GM19025 (cell line): ENCODE results near the gene HCN3.
"Not testable (repeated sequence)": the region's sequence is repeated elsewhere in the genome, so short reads cannot be mapped to it uniquely, and the experiment has no call there.

Experiments
- ATAC-seq: cut with Tn5 transposase; IDR thresholded peaks from one replicate; pipeline ENCODE4 v1.9.1; 2021; ENCODE audit warnings: mild to moderate bottlenecking, low read depth, moderate library complexity; ENCODE audit not compliant: unreplicated experiment

HCN3 gene

DNA sequence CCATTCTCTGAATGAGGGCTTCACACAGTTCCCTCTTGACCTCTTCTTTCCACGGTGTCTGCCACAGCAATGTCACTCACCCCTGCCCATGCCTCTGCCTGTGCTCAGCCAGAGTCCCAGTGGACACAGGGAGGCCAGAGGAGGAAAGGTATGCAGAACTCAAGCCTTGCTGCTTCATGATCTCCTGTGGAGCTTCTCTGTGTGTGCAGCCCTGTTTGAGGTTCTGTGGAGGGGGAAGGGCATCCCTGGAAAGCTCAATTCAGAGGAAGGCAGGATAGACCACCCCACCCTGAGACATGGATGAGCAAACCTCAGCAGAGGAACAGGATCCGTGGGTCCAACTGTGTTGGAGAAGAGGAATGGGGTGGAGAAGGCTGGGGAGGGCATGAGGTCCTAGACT lies 2.0 kb downstream of the HCN3 start:
- no peak for ATAC-seq

DNA sequence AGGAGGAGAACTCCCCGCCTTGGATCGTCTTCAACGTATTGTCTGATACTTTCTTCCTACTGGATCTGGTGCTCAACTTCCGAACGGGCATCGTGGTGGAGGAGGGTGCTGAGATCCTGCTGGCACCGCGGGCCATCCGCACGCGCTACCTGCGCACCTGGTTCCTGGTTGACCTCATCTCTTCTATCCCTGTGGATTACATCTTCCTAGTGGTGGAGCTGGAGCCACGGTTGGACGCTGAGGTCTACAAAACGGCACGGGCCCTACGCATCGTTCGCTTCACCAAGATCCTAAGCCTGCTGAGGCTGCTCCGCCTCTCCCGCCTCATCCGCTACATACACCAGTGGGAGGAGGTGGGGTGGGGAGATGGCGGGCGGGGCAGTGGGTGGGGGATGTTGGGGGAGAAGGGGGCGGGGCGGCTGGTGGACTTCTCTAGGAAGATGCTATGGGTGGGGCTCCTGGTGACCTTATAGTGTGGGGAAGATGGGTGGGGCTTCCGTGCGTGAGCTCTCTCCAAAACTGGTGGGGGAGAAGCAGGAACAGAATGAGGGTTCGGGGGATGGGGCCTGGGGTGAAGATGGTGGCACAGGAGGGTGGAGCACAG lies 5.3 kb downstream of the HCN3 start:
- ATAC-seq = no peak

DNA sequence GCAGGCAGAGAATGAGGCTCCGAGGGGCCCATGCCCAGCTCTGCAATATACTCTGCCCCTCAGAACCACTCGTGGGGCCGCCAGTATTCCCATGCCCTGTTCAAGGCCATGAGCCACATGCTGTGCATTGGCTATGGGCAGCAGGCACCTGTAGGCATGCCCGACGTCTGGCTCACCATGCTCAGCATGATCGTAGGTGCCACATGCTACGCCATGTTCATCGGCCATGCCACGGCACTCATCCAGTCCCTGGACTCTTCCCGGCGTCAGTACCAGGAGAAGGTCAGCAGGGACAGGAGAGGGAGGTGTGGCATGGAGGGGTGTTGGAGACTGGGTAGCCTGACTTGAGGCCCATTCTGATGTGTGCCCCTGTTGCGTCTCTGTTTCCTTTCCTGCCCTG lies 7.2 kb downstream of the HCN3 start:
- ATAC-seq = no peak

DNA sequence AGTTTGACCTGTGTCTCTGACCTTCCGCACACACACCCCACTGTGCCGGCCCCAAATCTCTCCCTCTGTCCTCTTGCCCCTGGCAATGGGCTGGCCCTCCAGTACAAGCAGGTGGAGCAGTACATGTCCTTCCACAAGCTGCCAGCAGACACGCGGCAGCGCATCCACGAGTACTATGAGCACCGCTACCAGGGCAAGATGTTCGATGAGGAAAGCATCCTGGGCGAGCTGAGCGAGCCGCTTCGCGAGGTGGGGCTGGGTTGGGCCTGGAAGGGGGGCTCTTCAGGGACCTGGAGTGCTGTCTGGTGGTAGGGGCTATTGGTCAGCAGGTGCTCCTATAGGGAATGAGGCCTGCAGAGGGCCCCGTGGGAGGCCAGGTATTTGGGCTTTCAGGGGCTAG lies 7.8 kb downstream of the HCN3 start:
- no peak for ATAC-seq

DNA sequence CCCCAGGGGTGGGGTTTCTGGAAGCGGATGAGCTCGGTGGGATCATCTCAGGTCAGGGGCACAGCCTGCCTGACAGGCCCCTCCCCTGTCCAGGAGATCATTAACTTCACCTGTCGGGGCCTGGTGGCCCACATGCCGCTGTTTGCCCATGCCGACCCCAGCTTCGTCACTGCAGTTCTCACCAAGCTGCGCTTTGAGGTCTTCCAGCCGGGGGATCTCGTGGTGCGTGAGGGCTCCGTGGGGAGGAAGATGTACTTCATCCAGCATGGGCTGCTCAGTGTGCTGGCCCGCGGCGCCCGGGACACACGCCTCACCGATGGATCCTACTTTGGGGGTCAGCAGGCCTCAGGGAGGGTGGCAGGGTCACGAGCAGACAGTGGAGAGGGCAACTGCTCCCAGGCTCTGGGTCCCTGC lies 8.4 kb downstream of the HCN3 start:
- no peak for ATAC-seq

DNA sequence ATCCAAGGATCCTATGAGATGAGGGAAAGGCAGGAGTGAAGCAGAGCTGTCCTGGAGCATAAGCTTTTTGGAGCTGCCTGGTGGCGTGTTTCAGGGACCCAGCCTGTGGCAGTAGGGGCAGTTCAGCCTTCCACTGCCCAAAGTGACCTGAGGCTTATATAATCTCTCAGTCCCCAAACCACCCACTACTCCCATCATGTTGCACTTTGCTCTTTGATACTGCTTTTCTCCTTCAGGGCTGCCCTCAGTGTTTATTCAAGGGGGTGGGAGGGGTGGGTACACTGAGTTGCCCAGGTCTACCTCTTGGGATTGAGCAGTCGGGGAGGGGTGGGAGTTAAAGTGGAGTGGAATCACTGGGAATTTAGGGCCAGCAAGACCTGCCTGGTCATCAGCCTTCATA lies 9.3 kb downstream of the HCN3 start:
- ATAC-seq = no peak

DNA sequence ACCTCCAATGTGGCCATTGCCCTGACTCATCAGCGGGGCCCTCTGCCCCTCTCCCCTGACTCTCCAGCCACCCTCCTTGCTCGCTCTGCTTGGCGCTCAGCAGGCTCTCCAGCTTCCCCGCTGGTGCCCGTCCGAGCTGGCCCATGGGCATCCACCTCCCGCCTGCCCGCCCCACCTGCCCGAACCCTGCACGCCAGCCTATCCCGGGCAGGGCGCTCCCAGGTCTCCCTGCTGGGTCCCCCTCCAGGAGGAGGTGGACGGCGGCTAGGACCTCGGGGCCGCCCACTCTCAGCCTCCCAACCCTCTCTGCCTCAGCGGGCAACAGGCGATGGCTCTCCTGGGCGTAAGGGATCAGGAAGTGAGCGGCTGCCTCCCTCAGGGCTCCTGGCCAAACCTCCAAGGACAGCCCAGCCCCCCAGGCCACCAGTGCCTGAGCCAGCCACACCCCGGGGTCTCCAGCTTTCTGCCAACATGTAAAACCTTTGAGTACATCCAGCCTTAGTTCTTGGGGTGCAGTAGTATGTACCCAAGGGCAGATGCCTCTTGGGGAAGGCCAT lies 10.8 kb downstream of the HCN3 start:
- ATAC-seq = no peak

GRCh38 chr1:155291006-155291405 lies 13.7 kb downstream of the HCN3 start:
- ATAC-seq = not testable (repeated sequence)

DNA sequence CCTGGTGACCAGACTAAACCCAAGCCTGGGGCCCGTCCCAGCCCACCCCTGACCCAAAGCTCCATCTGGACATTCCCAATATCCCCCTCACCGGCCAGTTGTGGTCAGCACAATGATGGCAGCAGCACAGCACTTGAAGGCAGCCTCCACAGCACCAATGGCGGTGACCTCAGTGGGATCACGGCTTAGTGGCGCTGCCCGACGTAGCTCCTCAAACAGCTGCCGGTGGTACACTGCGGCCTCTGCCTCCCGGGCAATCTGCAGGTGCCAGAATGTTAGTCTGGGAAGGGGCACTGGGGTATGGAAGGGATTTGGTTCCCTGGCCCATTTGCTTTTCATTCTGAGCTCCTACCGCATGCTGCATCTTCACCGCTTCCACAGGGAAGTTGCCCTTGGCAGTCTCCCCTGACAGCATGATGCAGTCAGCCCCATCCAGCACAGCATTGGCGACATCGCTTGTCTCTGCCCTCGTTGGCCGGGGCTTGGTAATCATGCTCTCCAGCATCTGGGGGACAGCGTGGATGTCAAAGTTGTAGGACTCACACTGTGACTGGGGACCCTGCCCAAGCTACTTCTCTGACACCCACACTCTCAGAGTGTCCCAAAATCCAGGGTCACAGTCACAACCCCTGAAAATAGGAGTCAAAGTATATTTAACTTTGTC lies 16.0 kb downstream of the HCN3 start:
- ATAC-seq = no peak

DNA sequence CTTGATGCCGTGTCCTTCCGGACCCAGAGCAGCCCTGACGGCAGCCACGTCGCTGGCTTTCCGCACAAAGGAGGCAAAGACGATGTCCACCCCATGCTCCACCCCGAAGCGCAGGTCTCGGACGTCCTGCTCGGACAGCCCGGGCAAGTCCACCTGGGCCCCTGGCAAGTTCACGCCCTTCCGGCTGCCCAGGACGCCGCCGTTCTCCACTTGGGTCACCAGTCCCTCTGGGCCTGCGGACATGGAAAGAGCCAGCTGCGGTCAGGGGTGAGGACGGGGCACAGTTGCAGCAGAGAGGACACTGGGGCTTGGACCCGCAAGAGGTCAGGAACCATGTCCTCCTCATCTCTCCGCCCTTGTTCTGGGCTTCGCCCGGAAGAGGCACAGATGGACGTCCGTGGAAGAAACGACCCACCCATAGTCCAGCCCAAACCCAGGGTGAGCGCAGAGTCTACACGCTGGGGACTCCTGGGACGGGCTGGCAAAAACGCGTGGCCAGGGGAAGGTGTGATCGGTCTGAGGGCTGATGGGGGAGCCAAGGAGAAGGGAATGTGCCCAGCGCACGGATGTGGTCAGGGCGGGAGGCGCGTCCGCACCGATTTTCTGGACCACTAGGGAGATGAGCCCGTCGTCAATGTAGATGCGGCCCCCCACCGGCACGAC lies 17.4 kb downstream of the HCN3 start:
- ATAC-seq = no peak

GRCh38 chr1:155295183-155295941 lies 18.1 kb downstream of the HCN3 start:
- no peak for ATAC-seq

GRCh38 chr1:155295942-155296267 lies 18.6 kb downstream of the HCN3 start:
- no peak for ATAC-seq

DNA sequence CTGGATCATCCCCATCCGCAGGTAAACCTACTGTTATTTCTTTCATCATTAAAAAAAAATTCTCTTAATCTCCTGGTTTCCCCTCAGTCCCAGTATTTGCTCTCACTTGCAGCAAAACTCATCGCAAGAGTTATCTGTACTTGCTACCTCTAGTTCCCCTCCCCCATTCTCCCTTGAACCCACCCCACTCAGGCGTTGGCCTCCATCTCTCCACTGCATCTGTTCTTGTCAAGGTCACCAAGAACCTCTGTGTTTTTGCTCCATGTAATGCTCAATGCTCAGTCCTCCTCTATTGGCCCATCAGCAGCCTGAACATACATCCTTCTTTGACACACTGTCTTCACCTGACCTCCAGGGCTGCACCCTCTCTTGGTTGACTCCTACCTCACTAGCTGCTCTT lies 19.4 kb downstream of the HCN3 start:
- no peak for ATAC-seq

GRCh38 chr1:155297384-155297783 lies 20.1 kb downstream of the HCN3 start:
- ATAC-seq = no peak

- no peak for ATAC-seq
These were observed 22.8 kb downstream of the HCN3 start for GRCh38 chr1:155300024-155300423.

- ATAC-seq = no peak
These were observed 23.5 kb downstream of the HCN3 start for GRCh38 chr1:155300553-155301329.

DNA sequence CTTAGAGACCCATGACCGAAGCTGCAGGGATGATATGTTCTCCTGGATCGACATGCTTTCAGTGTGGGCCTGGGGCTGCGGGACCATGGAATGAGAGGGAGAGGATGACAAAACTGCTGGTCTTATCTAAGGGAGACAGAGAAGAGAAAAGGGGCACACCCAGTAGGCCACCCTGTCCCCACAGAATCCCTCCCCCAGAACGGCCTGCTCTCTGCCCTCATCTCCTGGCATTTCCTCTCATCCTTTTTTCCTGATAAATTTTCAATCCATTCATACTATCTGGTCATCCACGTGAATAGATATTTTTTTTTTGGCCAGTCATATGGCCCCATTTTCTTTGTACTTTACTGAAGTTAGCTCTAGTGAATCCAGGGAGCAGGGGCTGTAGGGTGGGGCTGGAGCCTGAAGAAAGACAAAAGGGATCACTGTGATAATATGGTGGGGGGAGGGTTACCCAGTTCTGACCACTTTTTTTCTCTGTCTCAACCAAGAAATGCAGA lies 24.1 kb downstream of the HCN3 start, which contains the start of gene PKLR:
TSS of gene PKLR (minus strand) at position 97 of the 500 bp plus-strand sequence. CDS start at position 54, 43 bp downstream.
- ATAC-seq = no peak

DNA sequence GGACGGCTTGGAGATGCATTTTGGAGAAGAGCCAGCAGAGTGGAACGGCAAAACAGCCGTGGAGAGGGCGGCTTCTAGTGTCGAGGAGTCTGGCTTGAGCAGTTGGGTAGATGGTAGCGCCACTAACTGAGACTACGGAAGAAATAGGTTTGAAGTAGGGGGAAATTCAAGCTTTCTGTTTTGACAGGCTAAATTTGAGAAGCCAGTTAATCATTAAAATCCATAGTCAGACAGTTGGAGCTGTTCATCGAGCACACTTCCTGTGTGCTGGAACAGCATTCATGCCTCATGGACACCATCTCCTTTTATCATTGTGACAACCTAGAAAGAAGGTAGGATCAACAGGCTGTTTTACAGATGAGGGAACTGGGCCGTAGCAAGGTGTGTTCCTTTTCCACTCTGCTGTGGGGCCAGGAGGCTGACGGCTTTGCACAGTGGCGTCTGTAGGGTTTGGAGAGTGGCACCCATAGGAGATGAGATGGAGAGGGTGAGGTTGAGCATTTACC lies 27.3 kb downstream of the HCN3 start:
- no peak for ATAC-seq

DNA sequence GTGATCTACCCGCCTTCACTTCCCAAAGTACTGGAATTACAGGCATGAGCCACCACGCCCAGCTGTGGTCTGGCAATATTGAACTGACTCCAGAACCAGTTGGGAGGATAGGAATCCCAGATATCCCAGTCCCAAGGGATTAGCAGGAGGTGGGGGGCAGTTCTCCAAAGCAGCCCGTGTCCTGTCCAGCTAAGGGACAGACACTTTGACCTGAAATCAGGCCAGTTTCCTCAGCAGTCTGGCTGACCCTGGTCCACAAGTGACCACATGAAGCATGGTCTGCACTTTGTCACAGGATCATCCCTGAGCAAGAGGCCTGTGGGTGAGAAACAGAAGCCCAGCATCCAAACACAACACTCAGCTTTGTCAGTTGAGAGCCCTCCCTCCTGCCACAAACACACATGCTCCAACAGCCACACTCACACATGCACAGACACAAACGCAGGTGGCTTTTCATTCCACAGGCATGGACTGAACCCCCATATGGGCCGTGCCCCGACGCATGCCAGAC lies 28.7 kb downstream of the HCN3 start:
- no peak for ATAC-seq
